PC-3 (cell line): ENCODE measurements around the gene GPC4. TPM values are rescaled to one million over a fixed set of nuclear protein-coding genes. Genes with fewer than 3 reads are reported as not detected.

Experiments used
- ATAC-seq: fragments of 200-7000 bp; cut with Tn5 transposase; 2 replicates; pipeline ENCODE4 v1.9.1; 2020; ENCODE audit warnings: mild to moderate bottlenecking, moderate library complexity
- BruUV-seq: library from RNA; stranded (reverse); fragments of 400-500 nt; replicated peaks from 2 replicates; lab custom pipeline; 2021; lab: Mats Ljungman, UMichigan
- CTCF ChIA-PET: fragments of 300-600 bp; sonication (Branson Sonifier 250); formaldehyde crosslinking; loops from one replicate; lab custom pipeline; 2022; ENCODE audit warnings: antibody characterized with exemption; lab: Charles Lee
- POLR2A ChIA-PET: fragments of 300-600 bp; sonication (Branson Sonifier 250); formaldehyde crosslinking; loops from one replicate; lab custom pipeline; 2022; ENCODE audit warnings: antibody characterized with exemption; ENCODE audit not compliant: unreplicated experiment; lab: Charles Lee
- DNase-seq: peaks from one replicate; pipeline ENCODE4 v3.0.0-alpha.2; 2015
- H2AFZ ChIP-seq: fragments of 300-600 bp; sonication (generic); 2 replicates; pipeline ENCODE4 v1.6.0; 2016; ENCODE audit warnings: antibody characterized with exemption, low read length
- H3F3A ChIP-seq: fragments of 300-600 bp; sonication (generic); one replicate; pipeline ENCODE4 v1.6.0; 2017; ENCODE audit warnings: antibody characterized with exemption, low read length, control low read depth, mild to moderate bottlenecking; ENCODE audit not compliant: unreplicated experiment
- H3K27ac ChIP-seq: fragments of 300-600 bp; sonication (generic); 2 replicates; pipeline ENCODE4 v1.5.1; 2016; ENCODE audit warnings: mild to moderate bottlenecking, low read length
- H3K27me3 ChIP-seq: fragments of 300-600 bp; sonication (generic); 2 replicates; pipeline ENCODE4 v1.6.1; 2016; ENCODE audit warnings: low read length, mixed read lengths
- H3K36me3 ChIP-seq: fragments of 300-600 bp; sonication (generic); 2 replicates; pipeline ENCODE4 v1.6.1; 2016; ENCODE audit warnings: low read depth, mixed run types, low read length, mixed read lengths
- H3K4me1 ChIP-seq: fragments of 300-600 bp; sonication (generic); 2 replicates; pipeline ENCODE4 v1.5.1; 2016; ENCODE audit warnings: low read length; ENCODE audit not compliant: insufficient read depth
- H3K4me2 ChIP-seq: fragments of 300-600 bp; sonication (generic); 2 replicates; pipeline ENCODE4 v1.6.0; 2016; ENCODE audit warnings: low read length
- H3K4me3 ChIP-seq: fragments of 300-600 bp; sonication (generic); 2 replicates; pipeline ENCODE4 v1.5.1; 2016; ENCODE audit warnings: mild to moderate bottlenecking, low read length, mixed read lengths
- H3K79me2 ChIP-seq: fragments of 300-600 bp; sonication (generic); 2 replicates; pipeline ENCODE4 v1.6.1; 2017; ENCODE audit warnings: low read length, mixed read lengths
- H3K9ac ChIP-seq: fragments of 300-600 bp; sonication (generic); 2 replicates; pipeline ENCODE4 v1.6.0; 2016; ENCODE audit warnings: mild to moderate bottlenecking, low read length
- H3K9me2 ChIP-seq: fragments of 300-600 bp; sonication (generic); replicated peaks from 2 replicates; pipeline ENCODE4 v1.6.1; 2016; ENCODE audit warnings: mixed run types, low read length, mixed read lengths
- H3K9me3 ChIP-seq: fragments of 300-600 bp; sonication (generic); 2 replicates; pipeline ENCODE4 v1.6.1; 2016; ENCODE audit warnings: low read length, mixed read lengths
- H4K20me1 ChIP-seq: fragments of 300-600 bp; sonication (generic); 2 replicates; pipeline ENCODE4 v1.6.1; 2016; ENCODE audit warnings: low read length, mixed read lengths
- EZH2 ChIP-seq: fragments of 300-600 bp; sonication (generic); IDR thresholded peaks from one replicate; pipeline ENCODE4 v1.6.1; 2017; ENCODE audit warnings: antibody characterized with exemption, mild to moderate bottlenecking, low read length; ENCODE audit not compliant: unreplicated experiment
- EZH2phosphoT487 ChIP-seq: fragments of 300-600 bp; sonication (generic); IDR thresholded peaks from 2 replicates; pipeline ENCODE4 v1.6.1; 2018; ENCODE audit warnings: mild to moderate bottlenecking, antibody characterized with exemption, low read length, borderline replicate concordance
- intact Hi-C: fragments of 100-400 bp; cut with micrococcal nuclease; formaldehyde crosslinking; loops from 2 replicates; pipeline ENCODE4 v1.9.0; 2023
- total RNA-seq: library from RNA; depleted of rRNA; stranded (reverse); fragments of >200 nt; gene quantifications from 2 replicates; pipeline ENCODE4 v1.2.3, GENCODE V29; 2014
- TF ChIP-seq, protein P1 (sequence below): fragments of 300-600 bp; sonication (generic); conservative IDR thresholded peaks from 2 replicates; pipeline ENCODE4 v1.5.1; 2017; ENCODE audit warnings: antibody characterized with exemption, low read depth, mild to moderate bottlenecking, low read length

Gene GPC4
- total RNA-seq, 1 experiment from 2014 or later, result 4.0 TPM

DNA sequence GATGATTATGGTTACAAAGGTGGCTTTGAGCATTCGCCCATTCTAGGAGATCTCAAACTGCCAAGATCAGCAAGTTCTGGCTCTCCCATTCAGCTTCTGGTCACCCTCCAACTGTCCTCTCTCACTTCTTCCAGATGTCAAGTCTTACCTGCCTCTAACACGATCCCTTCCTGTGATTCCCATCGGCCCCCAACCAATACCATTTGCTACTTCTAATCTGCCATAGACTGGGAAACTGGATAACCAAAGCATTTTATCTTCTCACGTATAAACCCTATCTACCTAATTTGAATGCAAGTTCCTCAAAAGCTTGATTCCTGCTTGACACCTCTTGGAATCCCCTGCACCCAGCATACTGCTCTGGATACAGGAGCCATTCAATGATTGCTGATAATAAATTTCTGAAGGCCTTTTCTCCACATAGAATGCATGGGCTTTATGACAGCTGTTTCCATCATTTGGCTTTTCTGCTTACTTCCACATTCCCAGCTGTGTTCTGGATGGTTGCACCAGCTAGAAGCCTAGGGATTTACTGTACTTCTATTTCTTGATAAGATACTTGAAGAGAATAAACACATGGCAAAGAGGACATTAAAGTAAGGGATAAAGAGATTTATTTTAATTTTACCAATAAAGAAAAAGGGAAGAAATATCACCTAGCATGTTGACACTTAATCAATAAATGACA, 9.6 kb downstream of the GPC4 start:
- no peaks in the 10 kb centered on the region for H3K9me2 ChIP-seq

DNA sequence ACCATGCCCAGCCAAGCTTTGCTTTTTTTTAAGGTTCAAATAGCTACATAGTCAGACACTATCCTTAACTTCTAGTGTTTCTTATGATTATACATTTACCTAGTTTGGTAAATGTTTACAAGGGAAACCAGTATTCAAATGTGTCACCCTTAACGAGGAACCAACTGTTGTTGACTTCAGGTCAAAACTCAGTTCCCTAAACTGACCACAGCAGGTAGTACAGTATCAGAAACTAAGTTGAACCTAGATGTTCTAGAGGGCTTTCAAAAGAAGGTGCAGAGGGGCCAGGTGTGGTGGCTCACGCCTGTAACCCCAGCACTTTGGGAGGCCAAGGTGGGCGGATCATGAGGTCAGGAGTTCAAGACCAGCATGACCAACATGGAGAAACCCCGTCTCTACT, 11.3 kb downstream of the GPC4 start:
- H3K36me3 ChIP-seq, result no peaks in the 10 kb centered on the region
- no peaks in the 10 kb centered on the region for H3K4me1 ChIP-seq
- BruUV-seq, result no TSS peak
- no peak for DNase-seq
- no peaks in the 10 kb centered on the region for H4K20me1 ChIP-seq
- no peaks in the 10 kb centered on the region for H3F3A ChIP-seq
- H3K4me3 ChIP-seq, result no peak overlapping the region
- no peaks in the 10 kb centered on the region for H3K79me2 ChIP-seq
- no peak overlapping the region for H3K9ac ChIP-seq
- H3K27ac ChIP-seq, result no peak overlapping the region
- POLR2A ChIA-PET, result no interaction called here
- H3K9me3 ChIP-seq, result no peaks in the 10 kb centered on the region
- no peak overlapping the region for H3K4me2 ChIP-seq
- no peaks in the 10 kb centered on the region for H3K27me3 ChIP-seq
- intact Hi-C loops, result no loop called here
- no peaks in the 10 kb centered on the region for H3K9me2 ChIP-seq
- TF ChIP-seq, protein P1, sequence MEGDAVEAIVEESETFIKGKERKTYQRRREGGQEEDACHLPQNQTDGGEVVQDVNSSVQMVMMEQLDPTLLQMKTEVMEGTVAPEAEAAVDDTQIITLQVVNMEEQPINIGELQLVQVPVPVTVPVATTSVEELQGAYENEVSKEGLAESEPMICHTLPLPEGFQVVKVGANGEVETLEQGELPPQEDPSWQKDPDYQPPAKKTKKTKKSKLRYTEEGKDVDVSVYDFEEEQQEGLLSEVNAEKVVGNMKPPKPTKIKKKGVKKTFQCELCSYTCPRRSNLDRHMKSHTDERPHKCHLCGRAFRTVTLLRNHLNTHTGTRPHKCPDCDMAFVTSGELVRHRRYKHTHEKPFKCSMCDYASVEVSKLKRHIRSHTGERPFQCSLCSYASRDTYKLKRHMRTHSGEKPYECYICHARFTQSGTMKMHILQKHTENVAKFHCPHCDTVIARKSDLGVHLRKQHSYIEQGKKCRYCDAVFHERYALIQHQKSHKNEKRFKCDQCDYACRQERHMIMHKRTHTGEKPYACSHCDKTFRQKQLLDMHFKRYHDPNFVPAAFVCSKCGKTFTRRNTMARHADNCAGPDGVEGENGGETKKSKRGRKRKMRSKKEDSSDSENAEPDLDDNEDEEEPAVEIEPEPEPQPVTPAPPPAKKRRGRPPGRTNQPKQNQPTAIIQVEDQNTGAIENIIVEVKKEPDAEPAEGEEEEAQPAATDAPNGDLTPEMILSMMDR, result no peak
- no peak for TF ChIP-seq EZH2phosphoT487
- no peak for TF ChIP-seq EZH2
- no peak overlapping the region for H2AFZ ChIP-seq
- CTCF ChIA-PET, result no interaction called here
- ATAC-seq, result no peak

More for the DNA sequence above, 9.6 kb downstream of the GPC4 start:
- Histone ChIP-seq H3K79me2 (no peaks in the 10 kb centered on the region), H3K36me3 (no peaks in the 10 kb centered on the region), H3K4me1 (no peaks in the 10 kb centered on the region), H3K4me3 (no peak overlapping the region), H3F3A (no peaks in the 10 kb centered on the region), H4K20me1 (no peaks in the 10 kb centered on the region), H2AFZ (no peak overlapping the region), H3K27me3 (no peaks in the 10 kb centered on the region), H3K9ac (no peak overlapping the region), H3K4me2 (no peak overlapping the region), H3K27ac (no peak overlapping the region), H3K9me3 (no peaks in the 10 kb centered on the region)
- ATAC-seq, result no peak
- no TSS peak for BruUV-seq
- ChIA-PET POLR2A (no interaction called here), CTCF (no interaction called here)
- intact Hi-C loops, result no loop called here
- TF ChIP-seq EZH2phosphoT487 (no peak), EZH2 (no peak)
- TF ChIP-seq, protein P1, result no peak
- DNase-seq, result no peak

DNA sequence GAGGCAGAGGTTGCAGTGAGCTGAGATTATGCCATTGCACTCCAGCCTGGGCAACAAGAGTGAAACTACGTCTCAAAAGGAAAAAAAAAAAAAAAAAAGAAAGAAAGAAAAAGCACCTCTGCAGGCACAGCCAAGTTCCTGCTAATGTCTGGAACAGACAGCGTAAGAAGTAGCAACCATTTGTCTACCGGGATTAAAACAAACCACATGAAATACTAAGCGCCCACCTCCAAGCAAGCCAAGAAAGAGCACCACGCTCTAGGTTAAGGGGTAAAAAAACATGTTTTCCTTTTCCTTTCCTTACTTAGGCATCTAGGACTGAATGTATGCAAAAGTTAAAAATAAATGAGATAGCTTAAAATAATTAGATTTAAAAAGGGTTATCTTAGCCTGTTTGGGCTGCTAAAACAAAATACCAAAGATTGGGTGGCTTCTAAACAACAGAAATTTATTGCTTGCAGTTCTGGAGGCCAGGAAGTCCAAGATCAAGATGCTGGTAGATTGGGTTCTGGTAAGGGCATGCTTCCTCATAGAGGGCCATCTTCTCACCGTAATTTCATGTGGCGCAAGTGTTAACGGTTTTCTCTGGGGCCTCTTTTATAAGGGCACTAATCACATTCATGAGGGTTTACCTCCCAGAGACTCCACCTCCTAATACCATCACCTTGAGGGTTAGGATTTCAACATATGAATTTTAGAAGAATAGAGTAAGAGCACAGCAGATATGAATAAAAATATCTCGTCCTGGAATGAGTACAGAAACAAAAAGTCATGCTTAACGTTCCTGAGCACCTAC, 12.3 kb downstream of the GPC4 start:
- Histone ChIP-seq H3K4me3 (no peak overlapping the region), H3K36me3 (no peaks in the 10 kb centered on the region), H3K79me2 (no peaks in the 10 kb centered on the region), H3K9me3 (no peaks in the 10 kb centered on the region), H3K9me2 (no peaks in the 10 kb centered on the region), H2AFZ (no peak overlapping the region), H3K27me3 (no peaks in the 10 kb centered on the region), H3F3A (no peaks in the 10 kb centered on the region), H3K4me1 (no peaks in the 10 kb centered on the region), H4K20me1 (no peaks in the 10 kb centered on the region), H3K27ac (no peak overlapping the region), H3K9ac (no peak overlapping the region), H3K4me2 (no peak overlapping the region)
- ChIA-PET POLR2A (no interaction called here), CTCF (no interaction called here)
- no peak for ATAC-seq
- intact Hi-C loops, result no loop called here
- no peak for DNase-seq
- TF ChIP-seq EZH2, result no peak
- TF ChIP-seq EZH2phosphoT487, result no peak
- no TSS peak for BruUV-seq
